Lower leg skin (tissue), 4 donors: ENCODE data around the gene CARS1. TPM values are rescaled to one million over a fixed set of nuclear protein-coding genes. Genes with fewer than 3 reads are reported as not detected.

ENCODE experiments used
- DNase-seq, 2 donors: peaks; one replicate each; pipeline ENCODE4 v3.0.0-alpha.2; 2019; ENCODE audit warnings: low spot score in 2 of 2
- H3K4me3 ChIP-seq: fragments of 200-600 bp; sonication (generic); 2 replicates; pipeline ENCODE4 v1.5.1; 2017; ENCODE audit warnings: mild to moderate bottlenecking, low read depth; ENCODE audit not compliant: poor library complexity, severe bottlenecking
- POLR2A ChIP-seq, 2 donors: fragments of 450-650 bp; IDR thresholded peaks; one replicate each; pipeline ENCODE4 v1.6.1; 2016 to 2017; ENCODE audit warnings: antibody characterized with exemption in 2 of 2, mild to moderate bottlenecking in 1 of 2, moderate library complexity in 1 of 2
- WGBS, 2 donors: methylation state at CpG; one replicate each; pipeline ENCODE4 v1.1.5; 2018; 5-methylcytosine and 5-hydroxymethylcytosine counted together
- intact Hi-C: fragments of 100-400 bp; cut with DNase I; formaldehyde crosslinking; loops from one replicate; pipeline ENCODE4 v1.15.0; 2023; ENCODE audit warnings: low total_unique reads
- total RNA-seq, 4 donors: library from RNA; depleted of rRNA; stranded (reverse); fragments of >200 nt; gene quantifications; one replicate each; pipeline ENCODE4 v1.1.0, GENCODE V29; 2016
- TF ChIP-seq, protein P1 (sequence below), 3 donors: fragments of 450-650 bp; IDR thresholded peaks; one replicate each; pipeline ENCODE4 v1.5.1; 2016; ENCODE audit warnings: antibody characterized with exemption in 3 of 3, mild to moderate bottlenecking in 3 of 3, moderate library complexity in 2 of 3

CARS1 gene
- total RNA-seq, 4 donors from 2014 or later = 56.7 to 63.0 (median 60.7) TPM

DNA sequence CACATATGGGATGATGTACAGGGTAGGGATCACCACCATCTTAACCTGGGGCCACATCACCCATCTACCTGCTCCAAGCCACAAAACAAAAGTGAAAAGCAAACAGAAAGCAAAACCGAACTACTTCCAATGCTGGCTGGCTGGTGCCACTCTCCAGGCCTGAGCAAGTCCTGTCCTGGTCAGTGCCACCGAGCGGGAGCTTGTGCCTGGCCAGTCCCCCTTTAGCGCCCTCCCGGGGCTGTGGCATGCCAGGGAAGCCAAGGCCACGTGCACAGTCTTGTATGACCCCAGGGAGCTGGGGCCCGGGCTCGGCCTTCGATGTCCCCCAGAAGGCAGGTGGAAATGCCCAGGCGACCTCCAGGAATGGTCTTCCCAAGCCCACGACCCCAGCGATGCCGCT is 47.2 kb downstream of the CARS1 start:
- intact Hi-C loops = loop anchor here (10.0 kb wide), 1 partner anchor 55 kb away; no protein-coding TSS in a partner anchor
- WGBS, 2 donors = 86 to 96% methylated on average over 5 to 9 of the region's 13 CpGs
- DNase-seq = no peak
- TF ChIP-seq, protein P1, sequence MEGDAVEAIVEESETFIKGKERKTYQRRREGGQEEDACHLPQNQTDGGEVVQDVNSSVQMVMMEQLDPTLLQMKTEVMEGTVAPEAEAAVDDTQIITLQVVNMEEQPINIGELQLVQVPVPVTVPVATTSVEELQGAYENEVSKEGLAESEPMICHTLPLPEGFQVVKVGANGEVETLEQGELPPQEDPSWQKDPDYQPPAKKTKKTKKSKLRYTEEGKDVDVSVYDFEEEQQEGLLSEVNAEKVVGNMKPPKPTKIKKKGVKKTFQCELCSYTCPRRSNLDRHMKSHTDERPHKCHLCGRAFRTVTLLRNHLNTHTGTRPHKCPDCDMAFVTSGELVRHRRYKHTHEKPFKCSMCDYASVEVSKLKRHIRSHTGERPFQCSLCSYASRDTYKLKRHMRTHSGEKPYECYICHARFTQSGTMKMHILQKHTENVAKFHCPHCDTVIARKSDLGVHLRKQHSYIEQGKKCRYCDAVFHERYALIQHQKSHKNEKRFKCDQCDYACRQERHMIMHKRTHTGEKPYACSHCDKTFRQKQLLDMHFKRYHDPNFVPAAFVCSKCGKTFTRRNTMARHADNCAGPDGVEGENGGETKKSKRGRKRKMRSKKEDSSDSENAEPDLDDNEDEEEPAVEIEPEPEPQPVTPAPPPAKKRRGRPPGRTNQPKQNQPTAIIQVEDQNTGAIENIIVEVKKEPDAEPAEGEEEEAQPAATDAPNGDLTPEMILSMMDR (IDR thresholded peaks at IDR 0.05) = no peak
- TF ChIP-seq POLR2A (IDR thresholded peaks at IDR 0.05) = no peak
- H3K4me3 ChIP-seq = no peak overlapping the region

DNA sequence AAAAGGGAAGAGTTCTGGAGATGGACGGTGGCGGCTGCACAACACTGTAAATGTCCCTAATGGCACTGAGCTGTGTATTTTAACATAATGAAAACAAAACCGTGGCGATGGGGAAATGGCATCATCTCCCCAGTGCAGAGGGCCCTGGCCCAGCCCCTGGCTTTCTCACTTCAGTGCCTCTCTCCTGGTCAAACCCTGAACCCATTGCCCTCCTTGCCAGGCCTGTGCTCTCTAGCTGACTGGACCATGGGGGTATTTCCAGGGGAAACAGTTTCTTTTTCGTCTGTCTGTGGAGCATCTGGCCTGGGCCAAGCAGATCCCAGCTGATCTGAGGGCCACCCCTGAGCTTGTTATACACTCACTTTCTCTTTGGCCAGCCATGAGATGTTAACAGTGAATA is 47.7 kb downstream of the CARS1 start:
- intact Hi-C loops = no loop called here
- 69 to 76% methylated on average over 5 of the region's 5 CpGs for WGBS, 2 donors
- H3K4me3 ChIP-seq = no peak overlapping the region
- no peak for TF ChIP-seq POLR2A (IDR thresholded peaks at IDR 0.05)
- no peak for DNase-seq

DNA sequence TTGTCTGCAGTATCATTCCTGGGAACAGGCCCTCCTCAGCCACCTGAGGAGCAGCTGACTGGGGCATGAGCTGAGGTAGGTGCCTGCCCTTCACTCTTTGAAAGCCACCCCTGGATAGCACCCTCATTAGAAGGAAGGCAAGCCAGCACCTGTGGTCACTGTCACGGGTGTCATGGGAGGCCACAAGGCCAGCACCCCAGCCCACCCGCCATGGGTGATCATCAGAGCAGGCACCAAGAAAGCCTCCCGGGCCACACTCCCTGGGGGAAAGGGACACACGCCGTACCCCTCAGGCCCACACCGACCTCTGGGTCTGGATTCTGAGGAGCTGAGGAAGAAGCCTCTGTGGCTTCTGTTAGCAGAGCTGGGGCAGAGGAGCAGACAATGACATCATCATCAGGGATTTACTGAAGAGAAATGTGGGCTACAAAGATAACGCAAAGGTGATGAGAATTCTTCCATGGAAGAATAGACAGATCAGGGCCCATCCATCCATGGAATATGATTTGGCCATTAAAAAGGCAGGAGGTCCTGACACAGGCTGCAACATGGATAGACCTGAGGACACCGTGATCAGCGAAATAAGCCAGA is 48.4 kb downstream of the CARS1 start:
- no peak for TF ChIP-seq POLR2A (IDR thresholded peaks at IDR 0.05)
- TF ChIP-seq, protein P1 (IDR thresholded peaks at IDR 0.05) = no peak
- DNase-seq = no peak
- WGBS, 2 donors = 87 to 90% methylated on average over 9 of the region's 9 CpGs
- intact Hi-C loops = no loop called here
- H3K4me3 ChIP-seq = no peak overlapping the region

DNA sequence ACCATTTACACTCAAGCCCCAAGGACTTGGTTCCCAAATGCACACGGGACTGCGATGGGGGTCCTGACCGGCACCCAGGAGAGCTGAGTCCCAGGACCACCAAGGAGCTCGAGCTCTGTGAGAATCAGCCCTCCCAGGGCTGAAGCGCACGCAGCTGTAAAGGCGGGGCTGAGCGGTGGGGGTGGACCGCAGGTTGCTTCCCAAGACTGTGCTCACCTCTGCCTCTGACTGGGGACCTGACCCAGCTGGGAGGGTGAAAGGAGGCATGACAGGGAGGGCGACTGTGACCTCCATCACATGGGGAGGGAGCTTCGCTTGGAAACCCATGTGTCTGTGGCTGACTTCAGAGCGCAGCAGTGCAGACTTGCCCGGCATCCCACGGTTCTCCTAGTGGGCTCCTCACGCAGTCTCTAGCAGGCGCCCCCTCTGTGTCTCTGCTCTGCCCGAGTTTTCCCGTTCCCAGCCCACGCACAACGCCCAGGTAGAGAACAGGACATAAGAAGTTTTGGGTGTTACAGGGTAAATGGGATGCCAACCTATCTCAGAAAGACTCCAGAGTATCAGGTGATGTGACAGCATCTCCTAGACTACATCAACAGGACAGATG is 49.7 kb downstream of the CARS1 start:
- DNase-seq = no peak
- intact Hi-C loops = no loop called here
- no peak overlapping the region for H3K4me3 ChIP-seq
- TF ChIP-seq, protein P1 (IDR thresholded peaks at IDR 0.05) = no peak
- TF ChIP-seq POLR2A (IDR thresholded peaks at IDR 0.05) = no peak
- whole genome bisulfite sequencing, 2 donors = 83 to 86% methylated on average over 20 of the region's 20 CpGs

DNA sequence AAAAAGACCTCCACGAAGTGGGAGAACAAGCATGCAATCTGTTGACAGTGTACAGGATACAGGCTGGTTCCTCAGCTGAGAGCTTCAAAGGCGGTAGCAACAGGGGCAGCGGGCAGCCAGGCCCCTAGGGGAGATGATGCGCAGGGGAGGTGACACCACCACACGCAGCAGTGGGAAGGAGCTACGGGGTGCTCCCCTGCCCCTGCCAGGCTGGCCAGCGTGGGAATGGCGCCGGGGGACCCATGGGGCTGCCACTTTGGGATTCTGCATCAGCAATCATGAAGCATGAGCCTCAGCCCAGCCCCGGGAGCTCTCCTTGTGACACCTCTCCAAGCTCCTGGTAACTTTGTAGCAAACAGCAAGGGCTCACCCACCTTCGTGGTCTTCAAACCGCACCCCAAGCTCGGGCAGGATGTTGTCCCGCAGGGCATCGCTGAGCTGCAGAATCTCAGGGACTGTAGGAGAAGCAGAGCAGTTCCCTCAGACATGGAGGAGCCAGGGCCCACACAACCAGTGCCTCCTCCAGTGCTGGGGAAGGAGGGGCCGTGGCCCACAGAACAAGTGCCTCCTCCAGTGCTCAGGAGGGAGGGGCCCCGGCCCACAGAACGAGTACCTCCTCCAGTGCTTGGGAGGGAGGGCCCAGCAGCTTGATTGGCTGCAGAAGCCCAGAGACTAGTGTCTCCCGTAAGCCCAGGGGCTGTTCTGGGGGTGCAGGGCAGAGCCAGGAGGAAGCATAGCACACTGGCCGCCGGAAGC is 50.5 kb downstream of the CARS1 start:
- no peak for DNase-seq
- intact Hi-C loops = no loop called here
- 72 to 76% methylated on average over 16 to 21 of the region's 21 CpGs for WGBS, 2 donors

DNA sequence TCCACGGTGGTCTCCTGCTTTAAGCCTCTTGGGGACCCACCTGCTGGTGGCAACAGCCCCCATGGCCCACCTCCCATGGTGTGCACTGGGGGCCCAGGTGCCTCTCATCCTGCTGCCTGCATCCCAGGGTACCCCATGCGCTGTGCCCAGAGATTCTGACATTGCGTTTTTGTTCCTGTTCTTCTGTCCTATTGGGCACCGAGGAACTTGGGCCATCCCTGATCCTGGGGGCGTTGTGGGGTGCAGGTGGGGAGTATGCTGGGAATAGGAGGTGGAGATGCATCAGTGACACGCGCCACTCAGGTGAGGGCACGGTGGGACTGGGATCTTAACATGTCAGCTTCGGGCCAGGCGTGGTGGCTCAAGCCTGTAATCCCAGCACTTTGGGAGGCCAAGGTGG is 52.7 kb downstream of the CARS1 start:
- H3K4me3 ChIP-seq = no peak overlapping the region
- DNase-seq = peak in 1 of 2 donors; percentile 76
- WGBS, 2 donors = 90 to 95% methylated on average over 10 of the region's 10 CpGs
- intact Hi-C loops = no loop called here
- TF ChIP-seq POLR2A (IDR thresholded peaks at IDR 0.05) = no peak
- TF ChIP-seq, protein P1 (IDR thresholded peaks at IDR 0.05) = no peak

More for the DNA sequence above, 50.5 kb downstream of the CARS1 start:
- TF ChIP-seq POLR2A (IDR thresholded peaks at IDR 0.05) = no peak
- TF ChIP-seq, protein P1 (IDR thresholded peaks at IDR 0.05) = no peak
- no peak overlapping the region for H3K4me3 ChIP-seq
